ENCODE data around the gene CDR2. TPM values are rescaled to one million over a fixed set of nuclear protein-coding genes. Genes with fewer than 3 reads are reported as not detected.

Gene CDR2
- total and polyA plus RNA-seq, 9 of the 15 experiments (the other 6 are each of a cell fraction or from before 2014, with no cell fraction given) = 4.6 to 30.3 (median 19.9) TPM

GRCh38 chr16:22370038-22370820 is 4.2 kb downstream of the CDR2 start (continued):
- TF ChIP-seq NR2C2 (CRISPR knock-in tag; IDR thresholded peaks at IDR 0.05) = no peak
- TF ChIP-seq NR2C2 (tag; IDR thresholded peaks at IDR 0.05) = no peak
- no peak for TF ChIP-seq THRAP3 (IDR thresholded peaks at IDR 0.05; ENCODE audit: borderline replicate concordance)
- TF ChIP-seq MAFF (IDR thresholded peaks at IDR 0.05; ENCODE audit: low read length) = peak; percentile 56
- TF ChIP-seq HOXB6 (CRISPR knock-in tag; IDR thresholded peaks at IDR 0.05; ENCODE audit: borderline replicate concordance) = no peak
- TF ChIP-seq NFE2 (IDR thresholded peaks at IDR 0.05; ENCODE audit: low read depth) = peak; percentile 80
- TF ChIP-seq ZNF77 (CRISPR knock-in tag; IDR thresholded peaks at IDR 0.05) = no peak
- no peak for TF ChIP-seq FOXO4 (CRISPR knock-in tag; IDR thresholded peaks at IDR 0.05)
- TF ChIP-seq NFE2L1 (tag; IDR thresholded peaks at IDR 0.05; ENCODE audit: borderline replicate concordance, low read depth) = peak; percentile 31; the same call in 1 of the 2 replicates
- TF ChIP-seq MTA1 (IDR thresholded peaks at IDR 0.05; ENCODE audit: borderline replicate concordance) = no peak
- no peak for TF ChIP-seq ZNF584 (CRISPR knock-in tag; IDR thresholded peaks at IDR 0.05; ENCODE audit: low read depth)
- TF ChIP-seq ZNF384 (IDR thresholded peaks at IDR 0.05; ENCODE audit: low read depth, low read length) = no peak
- TF ChIP-seq ZNF316 (IDR thresholded peaks at IDR 0.05) = peak; percentile 84
- TF ChIP-seq ZNF3 (CRISPR knock-in tag; IDR thresholded peaks at IDR 0.05) = no peak
- peak; percentile 64; the same call in 1 of the 2 replicates for TF ChIP-seq BACH1 (tag; IDR thresholded peaks at IDR 0.05)
- TF ChIP-seq WHSC1 (IDR thresholded peaks at IDR 0.05; ENCODE audit: low read length) = no peak
- peak; percentile 22 to 52; a peak in 1 of 4 replicates for TF ChIP-seq FOXK2 (conservative IDR thresholded peaks at IDR 0.05 in 1 of 2, IDR thresholded peaks at IDR 0.05 in 1 of 2; ENCODE audit: low read depth in 2 of 2)
- no peak for TF ChIP-seq ZNF212 (CRISPR knock-in tag; IDR thresholded peaks at IDR 0.05)
- no peak for TF ChIP-seq ZNF583 (CRISPR knock-in tag; IDR thresholded peaks at IDR 0.05)
- no peak for TF ChIP-seq TEAD1 (CRISPR knock-in tag; IDR thresholded peaks at IDR 0.05)
